ENCODE results near the gene PLIN5.

GRCh38 chr19:4582980-4583842 is 48.2 kb upstream of the PLIN5 start:
- TF ChIP-seq POLR2AphosphoS5 (IDR thresholded peaks at IDR 0.05; ENCODE audit: low read depth) (no peak), CTCF (IDR thresholded peaks at IDR 0.05; ENCODE audit: insufficient read depth, low read length) (no peak)

Data from HL-60 (cell line).